ENCODE data around the gene YPEL4. TPM values are rescaled to one million over a fixed set of nuclear protein-coding genes. Genes with fewer than 3 reads are reported as not detected.
"Not testable (repeated sequence)": the region's sequence is repeated elsewhere in the genome, so short reads cannot be mapped to it uniquely, and the experiment has no call there.

The YPEL4 gene, protein sequence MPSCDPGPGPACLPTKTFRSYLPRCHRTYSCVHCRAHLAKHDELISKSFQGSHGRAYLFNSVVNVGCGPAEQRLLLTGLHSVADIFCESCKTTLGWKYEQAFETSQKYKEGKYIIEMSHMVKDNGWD
- not detected in 2 replicates for total RNA-seq (2014; rRNA removed; shearing (Covaris generic))

DNA sequence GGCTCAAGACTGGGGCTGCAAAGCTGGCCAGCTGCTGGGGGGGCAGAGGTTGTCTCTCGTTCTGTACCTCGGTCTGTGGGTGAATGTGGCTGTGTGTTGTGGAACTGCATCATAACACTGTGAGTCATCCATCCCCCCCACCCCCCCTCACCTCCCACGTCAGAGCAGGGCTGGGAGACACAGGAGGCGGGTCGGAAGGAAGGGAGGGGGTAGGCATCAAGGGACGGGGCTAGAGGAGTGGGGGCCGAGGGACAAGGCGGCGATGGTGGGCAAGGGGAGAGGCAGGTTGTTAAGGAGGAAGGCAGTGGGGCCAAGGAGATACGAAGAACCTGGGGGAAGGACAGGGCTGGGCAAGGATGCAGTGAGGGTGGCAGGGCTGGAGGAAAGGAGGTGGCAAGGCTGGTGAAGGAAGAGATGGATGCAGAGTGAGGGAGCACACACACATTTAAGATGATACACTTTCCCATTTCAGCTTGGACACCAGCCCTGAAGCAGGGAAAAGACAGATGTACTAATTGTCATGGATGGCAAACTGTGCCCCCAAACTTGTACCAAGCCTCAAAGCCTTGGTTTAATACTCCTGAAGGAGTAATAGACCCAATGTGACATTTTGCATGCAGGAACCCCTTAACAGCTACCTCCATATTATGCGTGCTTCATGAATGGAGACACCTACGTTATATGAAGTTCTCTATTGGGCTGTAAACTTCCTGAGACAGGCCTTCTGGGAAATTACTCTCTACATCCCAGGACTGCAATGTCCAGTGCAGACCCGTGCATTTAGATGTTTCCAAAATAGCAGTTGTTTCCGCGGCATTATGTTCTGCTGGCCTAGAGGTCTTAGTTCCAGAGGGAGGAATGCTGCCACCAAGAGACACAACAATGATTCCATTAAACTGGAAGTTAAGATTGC, at the start of gene YPEL4:
Gene YPEL4 (minus strand): TSS at position 87 of the 913 bp plus-strand sequence. CDS start 2,805 bp downstream, outside the sequence.
- Histone ChIP-seq H3K36me3 (no peaks in the 10 kb centered on the region), H3K27me3 (replicated peaks) (peaks cover 31% of the 10 kb centered on the region), H3K27ac (no peak within 1 kb of the TSS), H3K9me3 (replicated peaks) (0 out of 2 replicates have a peak, but pooled peaks cover 3% of the 10 kb centered on the region), H3K4me1 (replicated peaks) (peaks cover 24% of the 10 kb centered on the region), H3K4me3 (no peak within 1 kb of the TSS)
- DNase-seq (ENCODE audit: low read depth in 1 of 2, low spot score in 2 of 2), result peak; percentile 58 to 62

DNA sequence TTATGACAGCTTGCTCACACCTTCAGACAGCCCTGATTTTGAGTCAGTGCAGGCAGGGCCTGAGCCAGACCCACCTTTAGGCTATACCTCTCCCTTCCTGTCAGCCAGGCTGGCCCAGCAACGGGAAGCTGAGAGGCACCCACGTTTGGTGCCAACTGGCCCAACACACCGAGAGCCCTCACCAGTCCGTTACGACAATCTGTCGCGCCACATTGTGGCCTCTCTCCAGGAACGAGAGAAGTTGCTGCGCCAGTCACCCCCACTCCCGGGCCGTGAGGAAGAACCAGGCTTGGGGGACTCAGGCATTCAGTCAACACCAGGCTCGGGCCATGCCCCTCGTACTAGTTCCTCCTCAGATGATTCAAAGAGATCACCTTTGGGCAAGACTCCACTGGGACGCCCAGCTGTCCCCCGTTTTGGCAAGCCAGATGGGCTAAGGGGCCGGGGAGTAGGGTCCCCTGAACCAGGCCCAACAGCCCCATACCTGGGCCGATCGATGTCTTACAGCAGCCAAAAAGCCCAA, 49.2 kb upstream of the YPEL4 start:
- Histone ChIP-seq H3K27ac (no peak overlapping the region), H3K27me3 (replicated peaks) (no peaks in the 10 kb centered on the region), H3K4me3 (no peak overlapping the region), H3K4me1 (replicated peaks) (no peaks in the 10 kb centered on the region), H3K36me3 (peaks cover 84% of the 10 kb centered on the region), H3K9me3 (replicated peaks) (no peaks in the 10 kb centered on the region)
- no peak for DNase-seq (ENCODE audit: low read depth in 1 of 2, low spot score in 2 of 2)

DNA sequence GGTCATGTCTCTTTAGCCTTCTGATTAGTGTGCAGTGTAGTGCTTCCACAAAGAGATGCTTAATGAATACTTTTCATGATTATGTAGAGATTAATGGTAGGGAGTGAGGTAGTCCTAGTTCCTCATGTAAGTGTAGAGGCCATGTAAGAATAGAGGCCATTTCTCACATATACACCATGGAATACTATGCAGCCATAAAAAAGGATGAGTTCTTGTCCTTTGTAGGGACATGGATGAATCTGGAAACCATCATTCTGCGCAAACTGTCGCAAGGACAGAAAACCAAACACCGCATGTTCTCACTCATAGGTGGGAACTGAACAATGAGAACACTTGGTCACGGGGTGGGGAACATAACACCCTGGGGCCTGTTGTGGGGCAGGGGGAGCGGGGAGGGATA, 40.8 kb upstream of the YPEL4 start:
- H3K4me3 ChIP-seq; DNase-seq (ENCODE audit: low read depth in 1 of 2, low spot score in 2 of 2); H3K4me1 ChIP-seq (replicated peaks); H3K9me3 ChIP-seq (replicated peaks); H3K27me3 ChIP-seq (replicated peaks); H3K27ac ChIP-seq: not testable (repeated sequence)
- peaks cover 92% of the 10 kb centered on the region for H3K36me3 ChIP-seq

DNA sequence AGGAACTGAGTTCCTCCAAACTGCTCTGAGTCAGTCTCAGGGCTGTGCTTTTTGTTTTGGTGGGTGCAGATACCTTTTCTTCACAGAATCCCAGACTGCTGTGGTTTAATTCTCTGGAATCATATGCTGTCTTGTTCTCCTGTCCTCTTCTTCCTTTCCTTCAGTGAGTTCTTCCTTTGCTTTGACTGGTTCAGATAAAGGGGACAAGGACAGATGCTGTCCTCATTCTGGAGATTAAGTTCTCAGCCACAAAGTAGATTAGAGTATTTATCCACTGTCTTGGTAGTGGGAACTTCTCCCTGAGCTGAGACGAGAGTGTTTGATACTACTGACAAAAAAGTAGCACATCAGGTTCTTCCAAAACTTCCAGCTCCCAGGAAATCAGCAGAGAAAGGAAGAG, 31.5 kb upstream of the YPEL4 start:
- DNase-seq (ENCODE audit: low read depth in 1 of 2, low spot score in 2 of 2), result no peak
- H3K36me3 ChIP-seq, result peaks cover 83% of the 10 kb centered on the region
- H3K27ac ChIP-seq, result no peak overlapping the region

DNA sequence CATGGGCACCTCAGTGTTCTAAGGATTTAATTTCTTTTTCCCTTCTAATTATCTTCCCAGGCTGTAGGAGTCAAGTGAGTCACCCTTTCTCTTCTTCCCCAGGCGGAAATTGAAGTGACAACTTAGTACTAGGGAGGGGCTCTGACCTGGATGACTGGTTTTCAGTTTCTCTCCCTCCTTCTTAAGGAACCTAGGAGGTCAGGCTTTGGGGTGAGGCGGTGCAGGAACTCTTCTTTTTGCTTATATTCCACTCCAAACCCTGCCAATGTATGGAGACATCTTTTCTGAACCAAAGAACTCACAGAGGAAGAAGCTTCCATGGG, 30.8 kb upstream of the YPEL4 start:
- no peak for DNase-seq (ENCODE audit: low read depth in 1 of 2, low spot score in 2 of 2)

More for the DNA sequence above, 31.5 kb upstream of the YPEL4 start:
- no peak overlapping the region for H3K4me3 ChIP-seq
- H3K27me3 ChIP-seq (replicated peaks), result no peaks in the 10 kb centered on the region
- peaks cover 2% of the 10 kb centered on the region for H3K4me1 ChIP-seq (replicated peaks)
- H3K9me3 ChIP-seq (replicated peaks), result no peaks in the 10 kb centered on the region

DNA sequence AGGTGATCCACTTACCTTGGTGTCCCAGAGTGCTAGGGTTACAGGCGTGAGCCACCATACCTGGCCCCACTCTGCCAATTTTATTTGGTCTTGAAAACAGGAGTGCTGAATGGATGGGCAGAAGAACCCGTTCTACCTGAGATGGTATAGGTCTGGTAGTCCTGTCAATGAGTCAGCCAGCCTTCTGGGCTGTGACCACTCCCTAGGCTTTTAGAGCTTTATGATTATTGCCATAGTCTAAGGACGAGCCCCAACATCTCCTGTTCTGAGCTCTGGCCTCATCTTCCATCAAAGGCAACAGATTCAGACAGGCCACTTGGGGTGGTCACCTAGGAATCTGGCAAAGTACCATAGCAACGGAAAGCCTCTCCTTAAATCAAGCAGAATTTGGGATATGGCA, 29.7 kb upstream of the YPEL4 start:
- DNase-seq (ENCODE audit: low read depth in 1 of 2, low spot score in 2 of 2), result no peak
- Histone ChIP-seq H3K4me3 (no peak overlapping the region), H3K4me1 (replicated peaks) (peaks cover 7% of the 10 kb centered on the region), H3K27me3 (replicated peaks) (no peaks in the 10 kb centered on the region), H3K9me3 (replicated peaks) (no peaks in the 10 kb centered on the region), H3K36me3 (peaks cover 83% of the 10 kb centered on the region), H3K27ac (no peak overlapping the region)

More for the DNA sequence above, 30.8 kb upstream of the YPEL4 start:
- Histone ChIP-seq H3K36me3 (peaks cover 83% of the 10 kb centered on the region), H3K4me1 (replicated peaks) (peaks cover 7% of the 10 kb centered on the region), H3K4me3 (no peak overlapping the region), H3K27ac (no peak overlapping the region), H3K9me3 (replicated peaks) (no peaks in the 10 kb centered on the region), H3K27me3 (replicated peaks) (no peaks in the 10 kb centered on the region)

DNA sequence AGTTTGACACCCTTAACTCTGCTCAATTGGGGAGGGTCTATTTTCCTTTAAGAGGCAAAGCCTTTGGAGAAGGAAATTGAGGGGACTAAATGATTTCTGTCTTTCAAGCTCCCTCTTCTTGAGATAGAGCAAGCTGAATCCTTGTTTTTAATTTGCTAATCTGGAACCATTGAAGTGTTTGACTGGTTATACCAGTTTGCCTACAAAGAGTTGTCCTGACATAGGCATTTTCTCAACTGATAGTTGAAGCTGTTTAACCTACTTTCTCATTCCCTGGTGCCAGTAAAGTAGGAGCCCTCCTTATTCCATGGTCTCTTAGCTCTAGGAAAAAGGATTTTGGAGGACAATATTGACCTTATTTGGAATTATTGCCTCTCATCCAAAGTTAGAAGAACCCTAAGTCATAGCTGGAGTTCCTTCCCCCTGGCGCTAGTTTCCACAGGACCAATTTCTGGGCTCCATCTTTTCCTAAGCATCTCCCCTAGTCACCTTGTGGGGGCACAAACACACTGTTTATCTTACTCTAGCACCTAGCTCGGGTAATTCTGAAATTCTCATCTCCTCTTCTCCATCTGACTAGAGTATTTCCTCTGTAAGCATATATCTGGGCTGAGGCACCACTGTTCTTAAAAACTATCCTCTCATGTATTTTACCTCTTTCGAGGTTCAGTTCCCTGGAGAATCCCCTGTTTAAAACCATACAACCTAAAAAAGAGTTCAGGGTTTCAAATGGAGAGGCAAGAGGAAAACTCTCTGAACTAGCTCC, 25.6 kb upstream of the YPEL4 start:
- peaks cover 77% of the 10 kb centered on the region for H3K36me3 ChIP-seq
- H3K4me3 ChIP-seq, result no peak overlapping the region
- no peaks in the 10 kb centered on the region for H3K27me3 ChIP-seq (replicated peaks)
- no peak overlapping the region for H3K27ac ChIP-seq
- H3K4me1 ChIP-seq (replicated peaks), result peaks cover 7% of the 10 kb centered on the region
- DNase-seq (ENCODE audit: low read depth in 1 of 2, low spot score in 2 of 2), result no peak
- no peaks in the 10 kb centered on the region for H3K9me3 ChIP-seq (replicated peaks)

DNA sequence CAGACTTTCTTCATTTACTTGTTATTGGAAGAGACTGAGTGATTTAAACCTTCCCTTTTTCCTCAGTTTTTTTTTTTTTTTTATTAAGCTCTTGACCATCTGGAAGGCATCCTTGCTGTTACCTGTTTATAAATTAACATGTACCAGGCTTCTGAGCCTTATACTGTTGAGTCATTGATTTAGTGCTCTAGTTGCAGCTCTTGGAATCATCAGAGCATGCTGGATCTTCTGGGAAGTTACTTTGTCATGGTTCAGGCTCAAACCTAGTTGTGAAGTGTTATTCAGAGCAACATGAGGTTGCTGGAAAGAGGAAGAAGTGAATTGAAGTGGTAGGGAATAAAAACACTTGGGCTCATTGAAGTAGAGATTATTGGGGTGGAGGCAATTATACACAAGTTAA, 24.5 kb upstream of the YPEL4 start:
- H3K27me3 ChIP-seq (replicated peaks), result no peaks in the 10 kb centered on the region
- no peak for DNase-seq (ENCODE audit: low read depth in 1 of 2, low spot score in 2 of 2)
- H3K9me3 ChIP-seq (replicated peaks), result no peaks in the 10 kb centered on the region
- H3K4me3 ChIP-seq, result no peak overlapping the region
- peaks cover 13% of the 10 kb centered on the region for H3K4me1 ChIP-seq (replicated peaks)
- H3K36me3 ChIP-seq, result peaks cover 72% of the 10 kb centered on the region
- H3K27ac ChIP-seq, result no peak overlapping the region

DNA sequence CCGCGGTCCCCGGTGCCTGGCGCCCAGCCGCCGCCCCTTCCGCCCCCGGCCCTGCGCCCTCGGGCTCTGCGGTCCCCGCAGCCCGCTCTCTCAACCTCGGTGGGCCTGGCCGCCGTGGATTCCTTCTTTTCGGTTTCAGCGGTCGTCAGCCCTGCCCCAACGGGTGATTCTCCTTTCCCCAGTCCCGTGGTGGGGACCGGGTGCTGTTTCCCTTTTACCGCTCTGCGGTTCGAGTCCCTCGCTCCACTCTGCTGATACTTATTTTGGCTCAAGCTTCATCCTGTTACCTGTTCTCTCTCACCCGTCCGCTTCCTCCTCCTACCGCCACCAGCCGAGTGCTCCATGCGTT, 18.7 kb upstream of the YPEL4 start:
- Histone ChIP-seq H3K9me3 (replicated peaks) (no peaks in the 10 kb centered on the region), H3K27me3 (replicated peaks) (no peaks in the 10 kb centered on the region), H3K4me1 (replicated peaks) (peaks cover 15% of the 10 kb centered on the region), H3K36me3 (peaks cover 34% of the 10 kb centered on the region), H3K27ac (peak overlapping the region; percentile 100), H3K4me3 (peak overlapping the region; percentile 75)
- peak in 1 of 2 experiments; percentile 35 for DNase-seq (ENCODE audit: low read depth in 1 of 2, low spot score in 2 of 2)

DNA sequence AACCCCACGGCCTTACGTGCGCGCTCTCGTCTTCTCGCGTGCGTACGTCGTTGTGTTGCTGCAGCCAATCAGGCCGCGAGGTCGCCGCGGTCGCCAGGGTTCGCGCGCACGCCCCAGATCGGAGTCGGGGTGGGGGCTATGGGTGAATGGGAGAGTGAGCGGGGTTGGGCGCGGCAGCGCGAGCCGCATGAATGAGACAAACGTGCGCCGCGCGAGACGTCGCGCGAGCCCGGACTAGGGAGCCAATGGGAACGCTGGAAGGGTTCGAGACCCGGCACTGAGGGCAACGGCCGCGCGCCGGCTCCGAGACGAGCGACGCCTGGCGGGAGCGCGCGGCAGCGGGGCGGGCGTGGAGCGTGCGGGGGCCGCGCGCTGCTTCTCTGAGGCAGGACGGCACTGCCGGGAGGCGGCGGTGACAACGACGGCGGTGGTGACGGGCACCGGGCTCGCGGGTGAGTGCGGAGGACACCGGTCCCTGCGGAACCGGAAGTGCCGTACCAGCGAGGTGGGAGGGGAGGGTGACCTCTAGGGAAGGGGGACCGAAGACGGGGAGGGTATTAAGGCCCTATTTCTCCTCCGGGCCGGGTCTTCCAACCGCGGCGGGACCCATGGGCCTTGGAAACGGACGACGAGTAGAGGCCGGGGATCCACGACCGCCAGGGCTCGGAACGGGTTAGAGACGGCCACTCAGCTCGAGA, 18.2 kb upstream of the YPEL4 start, which contains the start of gene ZDHHC5:
Gene ZDHHC5 (plus strand): TSS at position 379 of the 698 bp plus-strand sequence. CDS start 4,977 bp downstream, outside the sequence.
- no peaks in the 10 kb centered on the region for H3K27me3 ChIP-seq (replicated peaks)
- no peaks in the 10 kb centered on the region for H3K9me3 ChIP-seq (replicated peaks)
- peak; percentile 99 to 100 for DNase-seq (ENCODE audit: low read depth in 1 of 2, low spot score in 2 of 2)
- H3K36me3 ChIP-seq, result peaks cover 30% of the 10 kb centered on the region
- peak within 1 kb of the TSS; percentile 100 for H3K27ac ChIP-seq
- peak within 1 kb of the TSS; percentile 75 for H3K4me3 ChIP-seq
- H3K4me1 ChIP-seq (replicated peaks), result peaks cover 15% of the 10 kb centered on the region

DNA sequence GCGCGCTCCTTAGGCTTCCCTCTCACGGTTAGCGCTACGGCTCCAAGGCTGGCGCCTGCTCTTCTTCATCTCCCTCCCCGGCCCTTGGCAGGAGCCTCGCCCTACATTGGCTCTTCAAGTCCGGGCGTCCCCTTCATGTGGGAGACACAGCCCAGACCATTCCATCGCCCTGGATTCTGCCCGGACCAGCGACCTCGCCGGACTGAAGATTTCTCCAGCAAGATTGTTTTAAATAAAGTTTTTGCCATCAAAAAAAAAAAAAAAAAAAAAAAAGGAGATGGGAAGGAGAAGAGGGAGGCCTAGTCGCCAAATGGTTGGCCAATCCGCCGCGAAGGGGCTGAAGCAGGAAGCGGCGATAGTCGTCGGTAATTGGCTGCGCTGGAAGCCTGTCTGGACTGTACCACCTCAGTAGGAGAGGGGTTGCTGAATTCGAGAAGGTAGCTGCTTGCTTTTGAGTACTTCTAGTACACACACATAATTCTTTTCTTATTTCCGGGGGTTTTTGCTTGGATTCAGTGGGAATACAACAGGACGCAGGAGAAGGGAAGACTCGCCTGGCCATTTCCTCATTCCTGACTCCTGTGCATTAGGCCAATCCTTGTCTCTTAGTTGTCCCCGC, 17.5 kb upstream of the YPEL4 start:
- Histone ChIP-seq H3K9me3 (replicated peaks) (no peaks in the 10 kb centered on the region), H3K27me3 (replicated peaks) (no peaks in the 10 kb centered on the region), H3K4me3 (peak overlapping the region; percentile 75), H3K36me3 (peaks cover 30% of the 10 kb centered on the region), H3K4me1 (replicated peaks) (peaks cover 15% of the 10 kb centered on the region), H3K27ac (peak overlapping the region; percentile 100)
- peak; percentile 99 to 100 for DNase-seq (ENCODE audit: low read depth in 1 of 2, low spot score in 2 of 2)

DNA sequence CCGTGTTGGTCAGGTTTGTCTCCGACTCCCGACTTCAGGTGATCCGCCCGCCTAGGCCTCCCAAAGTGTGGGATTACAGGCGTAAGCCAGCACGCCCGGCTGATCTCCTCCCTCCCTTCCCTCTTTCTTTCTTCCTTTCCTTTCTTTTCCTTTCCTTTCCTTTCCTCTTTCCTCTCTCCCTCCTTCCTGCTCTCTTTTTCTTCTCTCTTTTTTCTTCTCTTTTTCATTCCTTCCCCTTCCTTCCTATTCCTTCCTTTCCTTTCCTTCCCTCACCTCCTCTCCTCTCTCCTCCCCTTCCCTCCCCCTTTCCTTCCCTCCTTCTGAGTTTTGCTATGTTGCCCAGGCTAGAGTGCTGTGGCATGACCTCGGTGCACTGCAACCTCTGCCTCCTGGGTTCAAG, 14.3 kb upstream of the YPEL4 start:
- H3K4me3 ChIP-seq, result no peak overlapping the region
- DNase-seq (ENCODE audit: low read depth in 1 of 2, low spot score in 2 of 2), result no peak
- peaks cover 43% of the 10 kb centered on the region for H3K36me3 ChIP-seq
- no peaks in the 10 kb centered on the region for H3K9me3 ChIP-seq (replicated peaks)
- H3K27ac ChIP-seq, result no peak overlapping the region
- no peaks in the 10 kb centered on the region for H3K27me3 ChIP-seq (replicated peaks)
- peaks cover 6% of the 10 kb centered on the region for H3K4me1 ChIP-seq (replicated peaks)

DNA sequence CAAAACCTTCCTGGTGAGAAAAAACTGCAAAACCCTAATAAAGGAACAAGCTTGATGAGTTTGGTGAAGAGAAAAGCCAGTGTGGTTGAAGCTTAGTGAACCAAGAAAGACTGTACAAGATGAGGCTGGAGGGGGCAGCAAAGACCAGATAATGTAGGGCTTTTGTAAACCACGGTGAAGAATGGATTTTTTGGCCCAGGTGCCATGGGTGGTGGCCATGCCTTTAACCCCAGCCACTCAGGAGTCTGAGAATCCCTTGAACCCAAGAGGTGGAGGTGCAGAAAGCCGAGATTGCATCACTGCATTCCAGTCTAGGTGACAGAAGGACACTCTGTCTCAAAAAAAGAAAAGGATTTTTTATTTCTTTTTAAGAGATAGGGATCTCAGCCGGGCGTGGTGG, 13.2 kb upstream of the YPEL4 start:
- DNase-seq (ENCODE audit: low read depth in 1 of 2, low spot score in 2 of 2), result no peak
- Histone ChIP-seq H3K9me3 (replicated peaks) (no peaks in the 10 kb centered on the region), H3K4me3 (no peak overlapping the region), H3K27me3 (replicated peaks) (no peaks in the 10 kb centered on the region), H3K27ac (no peak overlapping the region), H3K4me1 (replicated peaks) (peaks cover 4% of the 10 kb centered on the region), H3K36me3 (peaks cover 34% of the 10 kb centered on the region)
